Measurements from ENCODE around the gene SESTD1.

DNA sequence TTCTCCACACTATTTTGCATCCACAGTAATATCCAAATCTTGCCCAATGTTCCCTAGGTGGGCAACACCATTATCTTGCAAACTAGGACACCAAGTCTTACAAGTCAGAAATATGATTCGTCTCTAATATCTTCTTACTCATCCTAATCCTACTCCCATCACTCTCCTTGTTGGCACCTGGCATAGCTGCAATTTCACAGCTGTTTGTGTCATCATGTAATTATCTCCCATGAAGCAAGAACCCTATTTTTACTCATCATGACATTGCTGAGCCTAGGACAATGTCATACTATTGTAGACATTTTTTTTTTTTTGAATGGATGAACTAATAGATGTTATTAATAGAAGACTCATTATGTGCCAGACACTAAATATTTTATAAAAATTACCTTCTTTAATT is 123.4 kb downstream of the SESTD1 start:
- TF ChIP-seq, protein P1, sequence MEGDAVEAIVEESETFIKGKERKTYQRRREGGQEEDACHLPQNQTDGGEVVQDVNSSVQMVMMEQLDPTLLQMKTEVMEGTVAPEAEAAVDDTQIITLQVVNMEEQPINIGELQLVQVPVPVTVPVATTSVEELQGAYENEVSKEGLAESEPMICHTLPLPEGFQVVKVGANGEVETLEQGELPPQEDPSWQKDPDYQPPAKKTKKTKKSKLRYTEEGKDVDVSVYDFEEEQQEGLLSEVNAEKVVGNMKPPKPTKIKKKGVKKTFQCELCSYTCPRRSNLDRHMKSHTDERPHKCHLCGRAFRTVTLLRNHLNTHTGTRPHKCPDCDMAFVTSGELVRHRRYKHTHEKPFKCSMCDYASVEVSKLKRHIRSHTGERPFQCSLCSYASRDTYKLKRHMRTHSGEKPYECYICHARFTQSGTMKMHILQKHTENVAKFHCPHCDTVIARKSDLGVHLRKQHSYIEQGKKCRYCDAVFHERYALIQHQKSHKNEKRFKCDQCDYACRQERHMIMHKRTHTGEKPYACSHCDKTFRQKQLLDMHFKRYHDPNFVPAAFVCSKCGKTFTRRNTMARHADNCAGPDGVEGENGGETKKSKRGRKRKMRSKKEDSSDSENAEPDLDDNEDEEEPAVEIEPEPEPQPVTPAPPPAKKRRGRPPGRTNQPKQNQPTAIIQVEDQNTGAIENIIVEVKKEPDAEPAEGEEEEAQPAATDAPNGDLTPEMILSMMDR (IDR thresholded peaks at IDR 0.05; ENCODE audit: poor library complexity) = no peak
- no peak for TF ChIP-seq EZH2 (IDR thresholded peaks at IDR 0.05; ENCODE audit: borderline replicate concordance)
